HG02623 (cell line): Measurements from ENCODE around the gene EIF5AL1.
"Not testable (repeated sequence)": the region's sequence is repeated elsewhere in the genome, so short reads cannot be mapped to it uniquely, and the experiment has no call there.

Experiments
- ATAC-seq: cut with Tn5 transposase; IDR thresholded peaks from one replicate; pipeline ENCODE4 v1.9.1; 2021; ENCODE audit warnings: moderate library complexity; ENCODE audit not compliant: unreplicated experiment

Gene EIF5AL1

GRCh38 chr10:79555354-79556309, 43.3 kb downstream of the EIF5AL1 start:
- ATAC-seq, result no peak

DNA sequence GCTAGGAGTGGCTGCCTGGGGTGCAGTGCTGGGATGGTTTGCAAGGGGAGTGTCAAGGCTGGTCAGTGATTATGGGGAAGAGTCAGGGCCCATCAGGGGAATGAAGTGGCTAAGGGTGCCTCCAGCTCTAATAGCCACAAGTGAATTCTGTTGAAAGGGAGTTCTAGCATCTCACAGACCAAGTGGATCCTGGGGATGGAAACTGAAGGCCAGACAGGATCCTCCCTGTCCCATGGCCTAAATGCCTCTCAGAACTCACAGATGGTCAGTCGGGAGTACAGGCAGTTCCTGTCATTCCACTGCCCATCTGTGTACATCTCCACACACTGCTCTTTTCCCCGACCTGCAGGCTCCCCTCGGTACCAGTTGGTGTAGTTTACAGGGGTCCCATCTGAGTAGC, 44.6 kb downstream of the EIF5AL1 start:
- ATAC-seq, result not testable (repeated sequence)

DNA sequence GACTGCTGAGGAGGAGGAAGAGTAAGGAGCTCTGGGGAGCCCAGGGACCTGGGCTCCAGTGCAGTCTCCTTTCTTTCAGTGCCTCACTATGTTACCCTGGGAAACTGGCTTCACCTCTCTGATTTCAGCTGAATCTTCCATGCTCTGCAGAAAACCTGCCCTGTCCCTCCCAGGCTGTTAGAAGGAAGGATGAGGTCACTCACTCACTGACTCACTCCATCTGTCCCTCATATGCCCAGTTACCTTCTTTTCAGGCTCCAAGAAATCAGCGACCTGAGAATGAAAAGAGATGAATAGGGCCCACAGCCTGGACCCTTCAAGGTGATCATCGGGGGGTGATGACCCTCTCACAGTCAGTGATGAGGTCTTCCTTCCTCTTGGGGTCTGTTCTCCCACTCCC, 47.4 kb downstream of the EIF5AL1 start:
- no peak for ATAC-seq

DNA sequence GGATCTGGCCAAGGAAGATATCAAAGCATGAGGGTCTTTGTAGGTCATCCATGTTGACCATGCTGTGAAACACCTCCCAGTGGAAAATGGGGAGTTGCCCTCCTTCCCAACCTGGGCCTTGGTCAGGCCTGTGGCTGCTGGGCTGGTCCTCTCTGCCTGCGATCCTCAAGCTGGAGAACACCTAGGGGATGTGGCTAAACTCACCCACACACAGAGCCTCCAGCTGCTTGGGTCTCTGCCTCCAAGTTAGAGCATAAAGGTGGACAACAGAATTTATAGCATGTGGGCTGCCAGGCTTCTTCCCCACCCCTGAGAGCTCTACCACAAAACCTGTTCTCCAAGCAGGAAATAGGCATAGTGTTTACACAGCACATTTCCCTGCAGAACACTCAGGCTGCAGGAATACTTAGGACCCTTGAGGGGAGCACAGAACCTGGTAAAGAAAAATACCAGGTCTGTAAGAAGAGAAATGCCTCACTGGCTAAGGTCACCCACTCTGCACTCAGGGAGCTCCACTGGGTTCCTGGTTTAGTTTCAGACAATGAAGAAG, 47.9 kb downstream of the EIF5AL1 start, which contains the start of gene SFTPA2:
Gene SFTPA2, minus strand, starts transcription at position 248 of the 550 bp plus-strand sequence. CDS start 924 bp downstream, outside the sequence.
- no peak for ATAC-seq

DNA sequence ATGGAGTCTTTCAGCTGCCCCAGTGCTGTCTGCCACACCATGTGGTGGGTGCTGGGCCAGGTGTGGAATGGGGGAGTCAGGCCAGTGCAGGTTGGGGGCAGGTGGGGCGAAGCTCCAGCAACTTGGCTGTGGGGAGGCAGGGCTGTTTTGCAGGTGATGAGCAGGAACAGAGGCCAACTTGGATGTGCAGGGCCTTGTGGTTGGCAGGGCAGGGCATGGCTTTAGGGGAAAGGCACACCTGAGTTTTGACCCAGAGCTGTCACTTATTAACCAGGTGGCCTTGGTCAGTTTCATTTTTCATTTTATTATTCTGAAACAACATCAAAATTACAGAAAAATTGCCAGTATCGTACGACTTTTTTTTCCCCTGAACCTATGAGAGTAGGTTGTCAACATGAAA, 48.9 kb downstream of the EIF5AL1 start:
- ATAC-seq, result no peak

DNA sequence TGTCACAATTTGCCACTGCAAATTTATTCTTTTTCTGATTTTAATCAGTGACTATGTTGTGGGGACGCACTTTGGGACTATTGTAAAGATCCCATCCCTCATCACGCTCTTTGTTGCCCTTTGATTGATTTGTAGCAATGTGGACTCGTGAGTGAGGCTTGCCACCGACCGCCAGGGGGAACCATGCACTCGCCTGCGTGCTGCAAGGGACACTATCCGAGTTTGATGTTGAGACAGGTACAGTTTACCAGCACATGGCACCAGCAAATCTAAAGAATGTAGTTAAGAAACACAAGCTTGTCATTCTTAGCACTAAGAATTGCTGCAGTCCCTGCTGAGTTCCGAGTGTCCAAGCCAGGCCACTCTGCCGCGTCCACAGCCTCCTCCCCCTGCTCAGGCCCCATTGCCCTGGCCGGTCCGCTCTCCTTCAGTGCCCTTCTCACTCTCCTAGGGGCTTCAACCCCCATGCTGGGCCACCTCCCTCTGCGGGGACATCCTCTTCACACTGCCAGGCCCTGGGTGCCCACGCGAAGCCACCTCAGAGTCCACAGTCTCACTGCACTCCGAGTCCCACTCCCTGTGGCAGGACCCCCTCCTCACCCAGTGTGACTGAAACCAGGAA, 49.9 kb downstream of the EIF5AL1 start:
- peak; percentile 71 for ATAC-seq

DNA sequence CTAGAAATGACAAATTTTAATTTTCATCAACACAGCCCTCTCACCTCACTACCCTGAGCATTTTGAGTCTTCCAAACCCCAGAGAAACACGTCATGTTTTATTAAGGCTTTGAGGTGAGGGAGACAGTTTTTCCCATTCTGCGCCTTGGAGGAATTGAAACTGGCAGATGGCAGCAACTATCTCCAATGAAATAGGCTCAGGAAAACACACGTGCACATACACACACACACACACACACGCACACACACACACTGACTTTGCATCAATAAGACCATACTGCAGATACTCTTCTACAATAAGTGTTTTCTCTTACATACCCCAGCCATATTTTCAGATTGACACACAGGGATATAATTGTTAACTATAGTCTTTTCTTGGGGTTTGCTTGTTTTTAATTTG, 51.1 kb downstream of the EIF5AL1 start:
- ATAC-seq, result no peak
